Natural killer cell (primary cell): ENCODE results near the gene TSC22D3. TPM values are rescaled to one million over a fixed set of nuclear protein-coding genes. Genes with fewer than 3 reads are reported as not detected.

ENCODE experiments used
- ATAC-seq, 3 donors: fragments of 150-1000 bp in 2 of 3; fragments of 200-7000 bp in 1 of 3; cut with Tn5 transposase; 1 replicate in 1 of 3; 2 replicates in 2 of 3; pipeline ENCODE4 v1.10.0; 2021; ENCODE audit warnings: mild to moderate bottlenecking in 2 of 3, moderate library complexity in 2 of 3
- DNase-seq, 2 donors: peaks; one replicate each; pipeline versions ENCODE4 v3.0.0 to v3.0.0-alpha.2; 2013 to 2021; ENCODE audit warnings: mixed read lengths in 1 of 2
- H3K27ac ChIP-seq: one replicate; pipeline ENCODE4 v1.5.1; 2013; ENCODE audit warnings: mild to moderate bottlenecking, low read length
- H3K27me3 ChIP-seq: one replicate; pipeline ENCODE4 v1.6.1; 2013; ENCODE audit warnings: low read length; ENCODE audit not compliant: control insufficient read depth, insufficient read depth
- H3K36me3 ChIP-seq: one replicate; pipeline ENCODE4 v1.6.1; 2013; ENCODE audit warnings: low read length; ENCODE audit not compliant: control insufficient read depth, insufficient read depth
- H3K4me1 ChIP-seq: one replicate; pipeline ENCODE4 v1.6.1; 2013; ENCODE audit warnings: low read length; ENCODE audit not compliant: control insufficient read depth, insufficient read depth
- H3K4me3 ChIP-seq: one replicate; pipeline ENCODE4 v1.5.1; 2013; ENCODE audit warnings: low read length
- H3K9me3 ChIP-seq: one replicate; pipeline ENCODE4 v1.6.1; 2013; ENCODE audit warnings: low read length; ENCODE audit not compliant: control insufficient read depth, insufficient read depth
- H3K27ac Mint-ChIP-seq, 2 donors: one replicate each; pipeline ENCODE4 v1.8.0; 2022; ENCODE audit warnings: mild to moderate bottlenecking in 2 of 2, mixed read lengths in 2 of 2, moderate library complexity in 1 of 2
- H3K27me3 Mint-ChIP-seq, 2 donors: one replicate each; pipeline ENCODE4 v1.8.0; 2022; ENCODE audit warnings: low read depth in 2 of 2, mixed read lengths in 2 of 2
- H3K36me3 Mint-ChIP-seq: one replicate; pipeline ENCODE4 v1.8.0; 2022; ENCODE audit warnings: mixed read lengths
- H3K4me1 Mint-ChIP-seq, 2 donors: one replicate each; pipeline ENCODE4 v1.8.0; 2022; ENCODE audit warnings: mixed read lengths in 2 of 2
- H3K4me3 Mint-ChIP-seq: one replicate; pipeline ENCODE4 v1.8.0; 2022; ENCODE audit warnings: mild to moderate bottlenecking, moderate library complexity, mixed read lengths
- H3K9me3 Mint-ChIP-seq, 2 donors: one replicate each; pipeline ENCODE4 v1.8.0; 2022; ENCODE audit warnings: mixed read lengths in 2 of 2
- CTCF ChIP-seq: fragments of 200-600 bp; IDR thresholded peaks from one replicate; pipeline ENCODE4 v1.8.0; 2022; ENCODE audit warnings: antibody characterized with exemption
- WGBS: methylation state at CpG from one replicate; pipeline ENCODE4 v1.1.7; 2013; ENCODE audit warnings: missing lambda C conversion rate; ENCODE audit not compliant: insufficient coverage; 5-methylcytosine and 5-hydroxymethylcytosine counted together
- intact Hi-C: fragments of 100-400 bp; cut with micrococcal nuclease; formaldehyde crosslinking; loops from one replicate; pipeline ENCODE4 v1.14.2; 2022
- total RNA-seq, 4 donors: library from RNA; stranded (reverse); fragments of 120-200 nt in 1 of 4; gene quantifications; one replicate each; pipeline versions ENCODE4 v1.2.3 to v1.2.4, GENCODE V29; 2013 to 2022

The TSC22D3 gene
- total RNA-seq, 3 donors from 2014 or later (not counting 1 experiment from before 2014, with no cell fraction given) = 895 to 1,800 (median 1,053) TPM

GRCh38 chrX:107730298-107730655, 45.3 kb downstream of the TSC22D3 start:
- Histone ChIP-seq H3K9me3 (no peaks in the 10 kb centered on the region), H3K4me3 (no peak overlapping the region), H3K4me1 (no peaks in the 10 kb centered on the region), H3K27me3 (no peaks in the 10 kb centered on the region), H3K27ac (no peak overlapping the region), H3K36me3 (no peaks in the 10 kb centered on the region)
- Mint-ChIP-seq H3K27ac (no peak overlapping the region), H3K9me3 (no peaks in the 10 kb centered on the region), H3K27me3 (no peaks in the 10 kb centered on the region), H3K4me1 (peaks cover 5 to 6% of the 10 kb centered on the region in 2 donors), H3K4me3 (no peak overlapping the region), H3K36me3 (no peaks in the 10 kb centered on the region)
- intact Hi-C loops = no loop called here
- DNase-seq (no peak), ATAC-seq (no peak)
- WGBS = 100% methylated on average over 1 of the region's 1 CpG
- TF ChIP-seq CTCF = no peak

- Mint-ChIP-seq H3K4me1 (peaks cover 5 to 6% of the 10 kb centered on the region in 2 donors), H3K9me3 (no peaks in the 10 kb centered on the region), H3K27me3 (no peaks in the 10 kb centered on the region), H3K36me3 (no peaks in the 10 kb centered on the region), H3K4me3 (no peak overlapping the region), H3K27ac (no peak overlapping the region)
- intact Hi-C loops = no loop called here
- no peak for TF ChIP-seq CTCF
- Histone ChIP-seq H3K27me3 (no peaks in the 10 kb centered on the region), H3K9me3 (no peaks in the 10 kb centered on the region), H3K27ac (no peak overlapping the region), H3K4me1 (no peaks in the 10 kb centered on the region), H3K36me3 (no peaks in the 10 kb centered on the region), H3K4me3 (no peak overlapping the region)
- 76% methylated on average over 7 of the region's 8 CpGs for WGBS
- no peak for DNase-seq
- no peak for ATAC-seq
These were observed 45.9 kb downstream of the TSC22D3 start for GRCh38 chrX:107729558-107730297.

- H3K4me1 ChIP-seq = no peaks in the 10 kb centered on the region
- no peaks in the 10 kb centered on the region for H3K9me3 ChIP-seq
- no peak for DNase-seq
- H3K4me3 Mint-ChIP-seq = no peak overlapping the region
- 97% methylated on average over 3 of the region's 4 CpGs for WGBS
- TF ChIP-seq CTCF = no peak
- no peaks in the 10 kb centered on the region for H3K9me3 Mint-ChIP-seq
- intact Hi-C loops = no loop called here
- peaks cover 5 to 6% of the 10 kb centered on the region in 2 donors for H3K4me1 Mint-ChIP-seq
- no peaks in the 10 kb centered on the region for H3K27me3 ChIP-seq
- ATAC-seq = no peak
- H3K4me3 ChIP-seq = no peak overlapping the region
- H3K27me3 Mint-ChIP-seq = no peaks in the 10 kb centered on the region
- no peaks in the 10 kb centered on the region for H3K36me3 ChIP-seq
- H3K36me3 Mint-ChIP-seq = no peaks in the 10 kb centered on the region
- no peak overlapping the region for H3K27ac Mint-ChIP-seq
- no peak overlapping the region for H3K27ac ChIP-seq
These were observed 47.1 kb downstream of the TSC22D3 start for GRCh38 chrX:107728371-107729099.
